HEK293 (cell line): ENCODE measurements around the gene DEPDC5.

Experiments
- KLF10 ChIP-seq: fragments of 450-650 bp; IDR thresholded peaks from 2 replicates; pipeline ENCODE4 v1.5.1; 2018; ENCODE audit warnings: missing biosample characterization, mild to moderate bottlenecking, missing genetic modification characterization
- KLF16 ChIP-seq: fragments of 450-650 bp; formaldehyde crosslinking; IDR thresholded peaks from 2 replicates; pipeline ENCODE4 v1.5.1; 2017; ENCODE audit warnings: missing biosample characterization, missing genetic modification characterization
- MEIS1 ChIP-seq: sonication (generic); formaldehyde crosslinking; IDR thresholded peaks from 2 replicates; pipeline ENCODE4 v1.8.1; 2022; ENCODE audit warnings: missing genetic modification reagents, mild to moderate bottlenecking, borderline replicate concordance
- OSR2 ChIP-seq: fragments of 450-650 bp; formaldehyde crosslinking; IDR thresholded peaks from 2 replicates; pipeline ENCODE4 v1.5.1; 2016; ENCODE audit warnings: missing biosample characterization, missing genetic modification characterization
- SCRT2 ChIP-seq: fragments of 450-650 bp; formaldehyde crosslinking; IDR thresholded peaks from 2 replicates; pipeline ENCODE4 v1.5.1; 2016; ENCODE audit warnings: missing biosample characterization, missing genetic modification characterization
- TRIM28 ChIP-seq: IDR thresholded peaks from 2 replicates; pipeline ENCODE4 v1.6.1; 2011; ENCODE audit warnings: low read length, control low read depth, borderline replicate concordance
- ZBTB21 ChIP-seq: fragments of 450-650 bp; formaldehyde crosslinking; IDR thresholded peaks from 2 replicates; pipeline ENCODE4 v1.5.1; 2017; ENCODE audit warnings: missing biosample characterization, missing genetic modification characterization
- ZBTB48 ChIP-seq: fragments of 450-650 bp; formaldehyde crosslinking; IDR thresholded peaks from 2 replicates; pipeline ENCODE4 v1.5.1; 2016; ENCODE audit warnings: missing biosample characterization, missing genetic modification characterization
- ZBTB8A ChIP-seq: fragments of 450-650 bp; formaldehyde crosslinking; IDR thresholded peaks from 2 replicates; pipeline ENCODE4 v1.5.1; 2016; ENCODE audit warnings: missing biosample characterization, missing genetic modification characterization
- ZNF140 ChIP-seq: fragments of 450-650 bp; formaldehyde crosslinking; IDR thresholded peaks from 2 replicates; pipeline ENCODE4 v1.5.1; 2016; ENCODE audit warnings: missing biosample characterization, missing genetic modification characterization
- ZNF184 ChIP-seq: fragments of 450-650 bp; IDR thresholded peaks from 2 replicates; pipeline ENCODE4 v1.5.1; 2018; ENCODE audit warnings: missing biosample characterization, mild to moderate bottlenecking, missing genetic modification characterization
- ZNF23 ChIP-seq: fragments of 450-650 bp; formaldehyde crosslinking; IDR thresholded peaks from 2 replicates; pipeline ENCODE4 v1.5.1; 2016; ENCODE audit warnings: missing biosample characterization, missing genetic modification characterization, borderline replicate concordance
- ZNF24 ChIP-seq: fragments of 450-650 bp; formaldehyde crosslinking; IDR thresholded peaks from 2 replicates; pipeline ENCODE4 v1.5.1; 2016; ENCODE audit warnings: missing biosample characterization, missing genetic modification characterization
- ZNF266 ChIP-seq: fragments of 450-650 bp; formaldehyde crosslinking; IDR thresholded peaks from 2 replicates; pipeline ENCODE4 v1.5.1; 2016; ENCODE audit warnings: missing biosample characterization, missing genetic modification characterization, low read depth
- ZNF302 ChIP-seq: fragments of 450-650 bp; formaldehyde crosslinking; IDR thresholded peaks from 2 replicates; pipeline ENCODE4 v1.5.1; 2016; ENCODE audit warnings: missing biosample characterization, missing genetic modification characterization, low read depth
- ZNF610 ChIP-seq: fragments of 450-650 bp; formaldehyde crosslinking; IDR thresholded peaks from 2 replicates; pipeline ENCODE4 v1.5.1; 2016; ENCODE audit warnings: missing biosample characterization, missing genetic modification characterization, borderline replicate concordance
- ZNF624 ChIP-seq: fragments of 450-650 bp; formaldehyde crosslinking; IDR thresholded peaks from 2 replicates; pipeline ENCODE4 v1.5.1; 2017; ENCODE audit warnings: missing biosample characterization, missing genetic modification characterization
- ZNF626 ChIP-seq: fragments of 450-650 bp; sonication (Bioruptor Pico); formaldehyde crosslinking; IDR thresholded peaks from 2 replicates; pipeline ENCODE4 v1.5.1; 2018; ENCODE audit warnings: missing biosample characterization, missing genetic modification characterization, inconsistent platforms
- ZNF629 ChIP-seq: fragments of 450-650 bp; formaldehyde crosslinking; IDR thresholded peaks from 2 replicates; pipeline ENCODE4 v1.5.1; 2017; ENCODE audit warnings: missing biosample characterization, missing genetic modification characterization
- ZNF658 ChIP-seq: fragments of 450-650 bp; formaldehyde crosslinking; IDR thresholded peaks from 2 replicates; pipeline ENCODE4; 2016; ENCODE audit warnings: missing biosample characterization, missing genetic modification characterization
- ZNF664 ChIP-seq: fragments of 450-650 bp; formaldehyde crosslinking; IDR thresholded peaks from 2 replicates; pipeline ENCODE4 v1.5.1; 2016; ENCODE audit warnings: missing biosample characterization, missing genetic modification characterization
- ZNF707 ChIP-seq: fragments of 450-650 bp; formaldehyde crosslinking; IDR thresholded peaks from 2 replicates; pipeline ENCODE4 v1.5.1; 2016; ENCODE audit warnings: missing biosample characterization, missing genetic modification characterization
- ZNF830 ChIP-seq: fragments of 450-650 bp; IDR thresholded peaks from 2 replicates; pipeline ENCODE4 v1.5.0; 2018; ENCODE audit warnings: missing biosample characterization, missing genetic modification characterization, low read depth, mild to moderate bottlenecking, moderate library complexity
- TF ChIP-seq, protein P1 (sequence below): fragments of 450-650 bp; formaldehyde crosslinking; IDR thresholded peaks from 2 replicates; pipeline ENCODE4 v1.5.1; 2016; ENCODE audit warnings: missing biosample characterization, missing genetic modification characterization
- TF ChIP-seq, protein P2 (sequence below): fragments of 450-650 bp; formaldehyde crosslinking; IDR thresholded peaks from 2 replicates; pipeline ENCODE4 v1.5.1; 2017; ENCODE audit warnings: missing biosample characterization, missing genetic modification characterization
- TF ChIP-seq, protein P3 (sequence below): fragments of 450-650 bp; formaldehyde crosslinking; IDR thresholded peaks from 2 replicates; pipeline ENCODE4 v1.5.1; 2016; ENCODE audit warnings: missing biosample characterization, missing genetic modification characterization
- TF ChIP-seq, protein P4 (sequence below): fragments of 450-650 bp; formaldehyde crosslinking; IDR thresholded peaks from 2 replicates; pipeline ENCODE4 v1.5.1; 2016; ENCODE audit warnings: missing biosample characterization, missing genetic modification characterization
- TF ChIP-seq, protein P5 (sequence below): fragments of 450-650 bp; formaldehyde crosslinking; IDR thresholded peaks from 2 replicates; pipeline ENCODE4 v1.5.1; 2016; ENCODE audit warnings: missing biosample characterization, missing genetic modification characterization

DEPDC5 gene

DNA sequence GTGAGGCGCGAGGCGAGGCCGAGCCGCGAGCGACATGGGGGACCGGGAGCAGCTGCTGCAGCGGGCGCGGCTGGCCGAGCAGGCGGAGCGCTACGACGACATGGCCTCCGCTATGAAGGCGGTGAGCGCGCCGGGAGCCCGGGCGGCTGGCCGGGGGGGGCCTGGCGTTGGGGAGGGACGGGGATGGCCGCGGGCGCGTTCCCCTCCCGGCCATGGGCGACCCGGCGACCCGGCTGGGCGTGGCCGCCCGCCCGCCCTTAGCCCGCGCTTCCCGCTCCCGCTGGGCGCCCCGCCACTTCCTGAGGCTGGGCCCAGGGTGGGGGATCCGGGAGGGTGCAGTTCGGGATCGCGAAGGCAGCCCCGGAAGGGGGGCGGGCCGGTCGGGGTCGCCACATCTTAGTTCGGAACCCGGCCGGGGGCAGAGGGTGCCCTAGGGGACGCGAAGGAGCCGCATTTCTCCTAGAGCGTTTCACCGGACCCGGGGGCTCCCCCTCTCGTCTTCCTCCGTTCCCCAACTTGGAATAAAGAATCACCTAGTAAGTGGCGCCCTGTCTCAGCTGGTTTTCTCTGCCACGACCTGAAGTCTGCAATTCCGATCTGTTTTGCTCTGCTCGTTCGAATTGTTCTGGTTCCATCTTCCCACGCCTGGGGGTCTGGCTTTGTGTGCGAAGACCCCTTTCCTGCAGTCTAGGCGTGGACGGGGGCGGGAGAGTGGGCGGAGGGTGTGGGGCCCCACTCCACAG lies 191.1 kb downstream of the DEPDC5 start (continued):
- TF ChIP-seq, protein P1, sequence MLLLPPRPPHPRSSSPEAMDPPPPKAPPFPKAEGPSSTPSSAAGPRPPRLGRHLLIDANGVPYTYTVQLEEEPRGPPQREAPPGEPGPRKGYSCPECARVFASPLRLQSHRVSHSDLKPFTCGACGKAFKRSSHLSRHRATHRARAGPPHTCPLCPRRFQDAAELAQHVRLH, result no peak
- TF ChIP-seq ZNF140 (tag by site-specific recombination) (no peak), ZNF629 (tag by site-specific recombination) (no peak), ZNF610 (no peak), ZNF658 (tag by site-specific recombination) (no peak), ZBTB21 (tag by site-specific recombination) (no peak), ZBTB8A (tag by site-specific recombination) (peak; percentile 36; the same call in 1 of the 2 replicates), OSR2 (tag by site-specific recombination) (no peak), ZNF830 (no peak), KLF10 (tag by site-specific recombination) (no peak), MEIS1 (no peak), ZNF626 (tag by site-specific recombination) (no peak), ZNF664 (tag by site-specific recombination) (no peak), ZNF24 (tag by site-specific recombination) (no peak), ZNF23 (tag by site-specific recombination) (no peak), TRIM28 (no peak), ZNF302 (tag by site-specific recombination) (no peak), ZNF266 (tag by site-specific recombination) (no peak), ZBTB48 (no peak), ZNF624 (tag by site-specific recombination) (no peak), ZNF707 (tag by site-specific recombination) (no peak), SCRT2 (no peak), ZNF184 (tag by site-specific recombination) (no peak), KLF16 (tag by site-specific recombination) (peak; percentile 46; the same call in 1 of the 2 replicates)
- TF ChIP-seq, protein P2, sequence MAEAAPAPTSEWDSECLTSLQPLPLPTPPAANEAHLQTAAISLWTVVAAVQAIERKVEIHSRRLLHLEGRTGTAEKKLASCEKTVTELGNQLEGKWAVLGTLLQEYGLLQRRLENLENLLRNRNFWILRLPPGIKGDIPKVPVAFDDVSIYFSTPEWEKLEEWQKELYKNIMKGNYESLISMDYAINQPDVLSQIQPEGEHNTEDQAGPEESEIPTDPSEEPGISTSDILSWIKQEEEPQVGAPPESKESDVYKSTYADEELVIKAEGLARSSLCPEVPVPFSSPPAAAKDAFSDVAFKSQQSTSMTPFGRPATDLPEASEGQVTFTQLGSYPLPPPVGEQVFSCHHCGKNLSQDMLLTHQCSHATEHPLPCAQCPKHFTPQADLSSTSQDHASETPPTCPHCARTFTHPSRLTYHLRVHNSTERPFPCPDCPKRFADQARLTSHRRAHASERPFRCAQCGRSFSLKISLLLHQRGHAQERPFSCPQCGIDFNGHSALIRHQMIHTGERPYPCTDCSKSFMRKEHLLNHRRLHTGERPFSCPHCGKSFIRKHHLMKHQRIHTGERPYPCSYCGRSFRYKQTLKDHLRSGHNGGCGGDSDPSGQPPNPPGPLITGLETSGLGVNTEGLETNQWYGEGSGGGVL (tag by site-specific recombination), result peak; percentile 73
- TF ChIP-seq, protein P3, sequence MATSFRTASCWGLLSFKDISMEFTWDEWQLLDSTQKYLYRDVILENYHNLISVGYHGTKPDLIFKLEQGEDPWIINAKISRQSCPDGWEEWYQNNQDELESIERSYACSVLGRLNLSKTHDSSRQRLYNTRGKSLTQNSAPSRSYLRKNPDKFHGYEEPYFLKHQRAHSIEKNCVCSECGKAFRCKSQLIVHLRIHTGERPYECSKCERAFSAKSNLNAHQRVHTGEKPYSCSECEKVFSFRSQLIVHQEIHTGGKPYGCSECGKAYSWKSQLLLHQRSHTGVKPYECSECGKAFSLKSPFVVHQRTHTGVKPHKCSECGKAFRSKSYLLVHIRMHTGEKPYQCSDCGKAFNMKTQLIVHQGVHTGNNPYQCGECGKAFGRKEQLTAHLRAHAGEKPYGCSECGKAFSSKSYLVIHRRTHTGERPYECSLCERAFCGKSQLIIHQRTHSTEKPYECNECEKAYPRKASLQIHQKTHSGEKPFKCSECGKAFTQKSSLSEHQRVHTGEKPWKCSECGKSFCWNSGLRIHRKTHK (tag by site-specific recombination), result no peak
- TF ChIP-seq, protein P4, sequence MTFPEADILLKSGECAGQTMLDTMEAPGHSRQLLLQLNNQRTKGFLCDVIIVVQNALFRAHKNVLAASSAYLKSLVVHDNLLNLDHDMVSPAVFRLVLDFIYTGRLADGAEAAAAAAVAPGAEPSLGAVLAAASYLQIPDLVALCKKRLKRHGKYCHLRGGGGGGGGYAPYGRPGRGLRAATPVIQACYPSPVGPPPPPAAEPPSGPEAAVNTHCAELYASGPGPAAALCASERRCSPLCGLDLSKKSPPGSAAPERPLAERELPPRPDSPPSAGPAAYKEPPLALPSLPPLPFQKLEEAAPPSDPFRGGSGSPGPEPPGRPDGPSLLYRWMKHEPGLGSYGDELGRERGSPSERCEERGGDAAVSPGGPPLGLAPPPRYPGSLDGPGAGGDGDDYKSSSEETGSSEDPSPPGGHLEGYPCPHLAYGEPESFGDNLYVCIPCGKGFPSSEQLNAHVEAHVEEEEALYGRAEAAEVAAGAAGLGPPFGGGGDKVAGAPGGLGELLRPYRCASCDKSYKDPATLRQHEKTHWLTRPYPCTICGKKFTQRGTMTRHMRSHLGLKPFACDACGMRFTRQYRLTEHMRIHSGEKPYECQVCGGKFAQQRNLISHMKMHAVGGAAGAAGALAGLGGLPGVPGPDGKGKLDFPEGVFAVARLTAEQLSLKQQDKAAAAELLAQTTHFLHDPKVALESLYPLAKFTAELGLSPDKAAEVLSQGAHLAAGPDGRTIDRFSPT (tag by site-specific recombination), result no peak
- TF ChIP-seq, protein P5, sequence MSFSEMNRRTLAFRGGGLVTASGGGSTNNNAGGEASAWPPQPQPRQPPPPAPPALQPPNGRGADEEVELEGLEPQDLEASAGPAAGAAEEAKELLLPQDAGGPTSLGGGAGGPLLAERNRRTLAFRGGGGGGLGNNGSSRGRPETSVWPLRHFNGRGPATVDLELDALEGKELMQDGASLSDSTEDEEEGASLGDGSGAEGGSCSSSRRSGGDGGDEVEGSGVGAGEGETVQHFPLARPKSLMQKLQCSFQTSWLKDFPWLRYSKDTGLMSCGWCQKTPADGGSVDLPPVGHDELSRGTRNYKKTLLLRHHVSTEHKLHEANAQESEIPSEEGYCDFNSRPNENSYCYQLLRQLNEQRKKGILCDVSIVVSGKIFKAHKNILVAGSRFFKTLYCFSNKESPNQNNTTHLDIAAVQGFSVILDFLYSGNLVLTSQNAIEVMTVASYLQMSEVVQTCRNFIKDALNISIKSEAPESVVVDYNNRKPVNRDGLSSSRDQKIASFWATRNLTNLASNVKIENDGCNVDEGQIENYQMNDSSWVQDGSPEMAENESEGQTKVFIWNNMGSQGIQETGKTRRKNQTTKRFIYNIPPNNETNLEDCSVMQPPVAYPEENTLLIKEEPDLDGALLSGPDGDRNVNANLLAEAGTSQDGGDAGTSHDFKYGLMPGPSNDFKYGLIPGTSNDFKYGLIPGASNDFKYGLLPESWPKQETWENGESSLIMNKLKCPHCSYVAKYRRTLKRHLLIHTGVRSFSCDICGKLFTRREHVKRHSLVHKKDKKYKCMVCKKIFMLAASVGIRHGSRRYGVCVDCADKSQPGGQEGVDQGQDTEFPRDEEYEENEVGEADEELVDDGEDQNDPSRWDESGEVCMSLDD (tag by site-specific recombination), result no peak
